Stomach (tissue), 9 donors: Measurements from ENCODE around the gene BANF2. TPM values are rescaled to one million over a fixed set of nuclear protein-coding genes. Genes with fewer than 3 reads are reported as not detected.

ENCODE experiments used
- DNase-seq, 2 donors: peaks; one replicate each; pipeline versions ENCODE4 v3.0.0 to v3.0.0-alpha.2; 2013 to 2019
- H3K27ac ChIP-seq, 5 donors: fragments of 200-600 bp in 4 of 5; sonication (generic) in 4 of 5; one replicate each; pipeline ENCODE4 v1.5.1; 2013 to 2019; ENCODE audit warnings: mild to moderate bottlenecking in 1 of 5, moderate library complexity in 1 of 5
- H3K27me3 ChIP-seq, 3 donors: fragments of 200-600 bp; sonication (generic); one replicate each; pipeline ENCODE4 v1.5.1; 2017 to 2019; ENCODE audit warnings: mixed run types in 1 of 3
- H3K36me3 ChIP-seq, 4 donors: fragments of 200-600 bp; sonication (generic); 1 replicate in 3 of 4; 2 replicates in 1 of 4; pipeline ENCODE4 v1.5.1; 2016 to 2019
- H3K4me1 ChIP-seq, 4 donors: fragments of 200-600 bp; sonication (generic); one replicate each; pipeline ENCODE4 v1.5.1; 2016 to 2019
- H3K4me3 ChIP-seq, 4 donors: fragments of 200-600 bp; sonication (generic) in 3 of 4; one replicate each; pipeline ENCODE4 v1.5.1; 2016 to 2019; ENCODE audit warnings: mild to moderate bottlenecking in 1 of 4
- H3K9me3 ChIP-seq, 4 donors: fragments of 200-600 bp; sonication (generic); one replicate each; pipeline ENCODE4 v1.5.1; 2016 to 2019
- CTCF ChIP-seq, 7 experiments: fragments of 450-650 bp in 4 of 7; fragments of 200-600 bp in 3 of 7; sonication (generic) in 3 of 7; IDR thresholded peaks; one replicate each; pipeline ENCODE4 v1.5.1; 2016 to 2019; ENCODE audit warnings: antibody characterized with exemption in 7 of 7, control low read depth in 2 of 7, mild to moderate bottlenecking in 1 of 7
- EP300 ChIP-seq: sonication (generic); formaldehyde crosslinking; IDR thresholded peaks from one replicate; pipeline ENCODE4 v1.6.1; 2017; ENCODE audit warnings: antibody characterized with exemption
- POLR2A ChIP-seq, 4 donors: fragments of 450-650 bp; IDR thresholded peaks; one replicate each; pipeline ENCODE4 v1.6.1; 2016; ENCODE audit warnings: antibody characterized with exemption in 4 of 4, control low read depth in 2 of 4, mild to moderate bottlenecking in 1 of 4, moderate library complexity in 1 of 4
- POLR2AphosphoS5 ChIP-seq, 3 donors: sonication (generic); formaldehyde crosslinking; IDR thresholded peaks; one replicate each; pipeline ENCODE4 v1.6.1; 2016; ENCODE audit warnings: antibody characterized with exemption in 3 of 3
- WGBS, 5 donors: extraction: QIAGEN DNeasy Blood & Tissue Kit in 3 of 5; methylation state at CpG; one replicate each; pipeline versions ENCODE4 v1.1.5 to v1.1.7; 2013 to 2018; 5-methylcytosine and 5-hydroxymethylcytosine counted together
- intact Hi-C: fragments of 100-400 bp; cut with DNase I; formaldehyde crosslinking; loops from one replicate; pipeline ENCODE4 v1.15.1; 2023; ENCODE audit warnings: low total_unique reads
- polyA plus RNA-seq, 3 donors: library from polyadenylated mRNA; stranded (reverse); fragments of 200-250 nt; gene quantifications; one replicate each; pipeline ENCODE4 v1.2.3, GENCODE V29; 2013
- total RNA-seq, 5 donors: library from RNA; depleted of rRNA; stranded (reverse); fragments of >200 nt; gene quantifications; one replicate each; pipeline versions ENCODE4 v1.1.0 to v1.2.3, GENCODE V29; 2014 to 2016
- donor health status: healthy with polysubstance abuse.
- donor health status: Bipolar disorder and iron deficiency.
- donor health status: healthy.

BANF2 gene
- total and polyA plus RNA-seq, 8 donors: not detected

GRCh38 chr20:17662333-17663039 lies 37.3 kb upstream of the BANF2 start:
- peaks cover 21 to 84% (median 47%) of the 10 kb centered on the region in 4 donors for H3K4me1 ChIP-seq

GRCh38 chr20:17663040-17663399 lies 36.7 kb upstream of the BANF2 start:
- DNase-seq: no peak
- TF ChIP-seq CTCF (IDR thresholded peaks at IDR 0.05) (no peak), POLR2AphosphoS5 (IDR thresholded peaks at IDR 0.05) (no peak), EP300 (no peak)
- intact Hi-C loops: no loop called here
- Histone ChIP-seq H3K27ac (peak overlapping the region in 4 of 5 donors; percentile 46 to 69 (median 62)), H3K9me3 (peaks cover 0 to 6% (median 3%) of the 10 kb centered on the region in 4 donors), H3K36me3 (peaks cover 6 to 28% (median 17%) of the 10 kb centered on the region in 4 donors), H3K27me3 (no peaks in the 10 kb centered on the region), H3K4me1 (peaks cover 21 to 78% (median 50%) of the 10 kb centered on the region in 4 donors), H3K4me3 (no peak overlapping the region)
- 76 to 85% (median 78%) methylated on average over 13 of the region's 13 CpGs for WGBS, 5 donors

More at GRCh38 chr20:17662333-17663039, 37.3 kb upstream of the BANF2 start:
- H3K27ac ChIP-seq: peak overlapping the region in 4 of 5 donors; percentile 46 to 69 (median 62)
- no peak for DNase-seq
- H3K36me3 ChIP-seq: peaks cover 10 to 29% (median 21%) of the 10 kb centered on the region in 4 donors
- TF ChIP-seq CTCF (IDR thresholded peaks at IDR 0.05): no peak
- peak in 1 of 3 donors; percentile 45 for TF ChIP-seq POLR2AphosphoS5 (IDR thresholded peaks at IDR 0.05)
- H3K4me3 ChIP-seq: no peak overlapping the region
- intact Hi-C loops: no loop called here
- 64 to 77% (median 69%) methylated on average over 10 of the region's 10 CpGs for whole genome bisulfite sequencing, 5 donors
- no peaks in the 10 kb centered on the region for H3K27me3 ChIP-seq
- peaks cover 0 to 6% (median 3%) of the 10 kb centered on the region in 4 donors for H3K9me3 ChIP-seq

- TF ChIP-seq POLR2AphosphoS5 (IDR thresholded peaks at IDR 0.05): no peak
- TF ChIP-seq CTCF (IDR thresholded peaks at IDR 0.05): no peak
- no peak for TF ChIP-seq EP300
- Histone ChIP-seq H3K4me1 (peaks cover 21 to 81% (median 50%) of the 10 kb centered on the region in 4 donors), H3K27me3 (no peaks in the 10 kb centered on the region), H3K9me3 (peaks cover 0 to 4% (median 2%) of the 10 kb centered on the region in 4 donors), H3K36me3 (peaks cover 2 to 26% (median 15%) of the 10 kb centered on the region in 4 donors), H3K4me3 (no peak overlapping the region), H3K27ac (peak overlapping the region in 4 of 5 donors; percentile 17 to 69 (median 62))
- WGBS, 5 donors: 46 to 62% (median 54%) methylated on average over 5 of the region's 5 CpGs
- DNase-seq: no peak
- intact Hi-C loops: no loop called here
Observed at GRCh38 chr20:17663486-17663885, 36.3 kb upstream of the BANF2 start.

GRCh38 chr20:17664025-17664633 lies 35.6 kb upstream of the BANF2 start:
- intact Hi-C loops: no loop called here
- no peaks in the 10 kb centered on the region for H3K9me3 ChIP-seq
- peak in 1 of 2 donors; percentile 24 for DNase-seq
- 53 to 73% (median 58%) methylated on average over 11 of the region's 11 CpGs for WGBS, 5 donors
- H3K4me1 ChIP-seq: peaks cover 21 to 85% (median 51%) of the 10 kb centered on the region in 4 donors
- H3K27me3 ChIP-seq: no peaks in the 10 kb centered on the region
- H3K36me3 ChIP-seq: peaks cover 0 to 22% (median 11%) of the 10 kb centered on the region in 4 donors
- TF ChIP-seq CTCF (IDR thresholded peaks at IDR 0.05) (no peak), POLR2A (IDR thresholded peaks at IDR 0.05) (no peak), POLR2AphosphoS5 (IDR thresholded peaks at IDR 0.05) (no peak), EP300 (no peak)
- peak overlapping the region in 3 of 5 donors; percentile 39 to 69 (median 63) for H3K27ac ChIP-seq
- no peak overlapping the region for H3K4me3 ChIP-seq
